GM13977 (cell line): Measurements from ENCODE around the gene SIDT2.
"Not testable (repeated sequence)": the region's sequence is repeated elsewhere in the genome, so short reads cannot be mapped to it uniquely, and the experiment has no call there.

Experiments used
- DNase-seq: peaks from one replicate; pipeline ENCODE4 v3.0.0; 2012; ENCODE audit warnings: low spot score
- CTCF ChIP-seq: IDR thresholded peaks from 2 replicates; pipeline ENCODE4 v1.5.1; 2012; ENCODE audit warnings: mild to moderate bottlenecking, control low read depth; ENCODE audit not compliant: insufficient read depth; ENCODE audit errors: extremely low read depth, missing control alignments
- in situ Hi-C: fragments of 300-500 bp; cut with MboI; formaldehyde crosslinking; loops from one replicate; pipeline ENCODE4 v1.12.0; 2022; ENCODE audit warnings: low sequenced_read_pairs, low pct_unique_long_range_greater_than_20kb, mixed read lengths, inconsistent platforms; ENCODE audit not compliant: unreplicated experiment

The SIDT2 gene

GRCh38 chr11:117203069-117203407 is 24.5 kb downstream of the SIDT2 start:
- in situ Hi-C loops = no loop called here

GRCh38 chr11:117204283-117205080 is 25.9 kb downstream of the SIDT2 start:
- TF ChIP-seq CTCF = no peak
- in situ Hi-C loops = no loop called here
- no peak for DNase-seq

More at GRCh38 chr11:117203069-117203407, 24.5 kb downstream of the SIDT2 start:
- no peak for TF ChIP-seq CTCF
- DNase-seq = no peak

DNA sequence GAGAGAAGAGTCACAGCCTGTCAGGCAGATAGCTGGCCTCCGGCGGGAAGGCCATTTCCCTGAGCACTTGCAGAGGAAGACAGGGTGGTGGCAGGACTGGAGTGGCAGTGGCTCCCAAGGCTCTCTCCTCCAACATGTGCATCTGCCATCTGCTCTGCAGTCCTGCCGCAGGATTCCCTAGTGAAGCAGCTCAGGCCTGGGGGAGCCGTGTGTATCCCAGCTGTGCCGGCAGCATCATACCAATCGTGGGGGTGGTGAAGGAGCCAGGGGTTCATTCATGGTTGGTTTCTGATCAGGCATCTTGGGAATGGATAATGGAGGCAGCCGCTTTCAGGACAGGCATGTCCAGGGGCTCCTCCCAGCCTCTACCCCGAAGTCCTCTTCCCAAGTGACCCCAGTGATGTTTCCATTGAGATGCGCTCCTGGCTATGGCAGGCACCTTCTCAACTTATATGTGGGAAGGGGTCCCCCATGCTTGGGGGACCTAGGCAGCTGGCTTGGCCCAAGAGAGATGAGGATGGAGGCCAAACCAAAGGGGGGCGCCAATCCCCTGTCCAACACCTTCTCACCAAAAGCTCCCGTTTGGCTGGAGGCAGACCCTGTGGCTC is 26.8 kb downstream of the SIDT2 start:
- in situ Hi-C loops = no loop called here
- TF ChIP-seq CTCF = no peak
- no peak for DNase-seq

DNA sequence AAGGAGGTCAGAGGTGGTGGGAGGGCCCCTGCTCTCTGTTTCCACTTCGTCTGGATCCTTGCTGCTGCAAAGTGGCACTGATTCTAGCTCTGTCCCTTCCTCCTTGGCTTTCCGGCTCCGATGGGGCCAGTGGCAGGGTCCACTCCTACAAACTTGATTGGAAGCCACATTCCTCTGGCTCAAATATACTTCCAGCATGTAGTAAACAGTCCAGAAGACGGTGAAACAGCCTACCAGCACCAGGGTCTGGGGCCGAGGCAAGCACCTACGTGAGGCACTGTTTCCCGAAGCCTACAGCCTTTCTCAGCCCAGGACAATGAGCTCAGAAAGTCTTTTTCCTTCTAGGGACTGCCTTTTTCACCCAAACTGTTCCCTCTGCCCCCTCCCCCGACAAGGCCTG is 27.6 kb downstream of the SIDT2 start:
- DNase-seq, in situ Hi-C loops: not testable (repeated sequence)

DNA sequence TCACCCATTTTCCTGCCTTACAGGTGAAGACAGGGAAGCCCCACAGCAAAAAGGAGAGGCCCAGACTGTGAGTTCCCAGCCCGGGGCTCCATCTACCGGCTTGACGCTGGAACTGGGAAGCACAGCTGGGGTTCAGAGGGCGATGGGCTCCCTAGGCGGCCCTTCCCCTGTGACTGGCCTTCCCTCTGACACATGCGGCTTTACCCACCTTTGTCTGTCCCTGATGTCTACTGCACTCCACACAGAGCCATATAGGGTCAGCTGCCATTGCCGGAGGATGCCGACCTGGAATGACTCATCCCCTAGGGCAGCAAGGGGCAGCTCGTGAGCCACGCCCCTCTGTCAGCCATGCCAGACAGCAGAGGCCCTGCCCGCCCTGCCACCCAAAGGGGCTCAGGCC is 28.3 kb downstream of the SIDT2 start:
- in situ Hi-C loops, DNase-seq: not testable (repeated sequence)

- in situ Hi-C loops, DNase-seq: not testable (repeated sequence)
Observed at GRCh38 chr11:117207481-117207880, 28.9 kb downstream of the SIDT2 start.

- in situ Hi-C loops, DNase-seq: not testable (repeated sequence)
Observed at GRCh38 chr11:117208710-117209109, 30.2 kb downstream of the SIDT2 start.

DNA sequence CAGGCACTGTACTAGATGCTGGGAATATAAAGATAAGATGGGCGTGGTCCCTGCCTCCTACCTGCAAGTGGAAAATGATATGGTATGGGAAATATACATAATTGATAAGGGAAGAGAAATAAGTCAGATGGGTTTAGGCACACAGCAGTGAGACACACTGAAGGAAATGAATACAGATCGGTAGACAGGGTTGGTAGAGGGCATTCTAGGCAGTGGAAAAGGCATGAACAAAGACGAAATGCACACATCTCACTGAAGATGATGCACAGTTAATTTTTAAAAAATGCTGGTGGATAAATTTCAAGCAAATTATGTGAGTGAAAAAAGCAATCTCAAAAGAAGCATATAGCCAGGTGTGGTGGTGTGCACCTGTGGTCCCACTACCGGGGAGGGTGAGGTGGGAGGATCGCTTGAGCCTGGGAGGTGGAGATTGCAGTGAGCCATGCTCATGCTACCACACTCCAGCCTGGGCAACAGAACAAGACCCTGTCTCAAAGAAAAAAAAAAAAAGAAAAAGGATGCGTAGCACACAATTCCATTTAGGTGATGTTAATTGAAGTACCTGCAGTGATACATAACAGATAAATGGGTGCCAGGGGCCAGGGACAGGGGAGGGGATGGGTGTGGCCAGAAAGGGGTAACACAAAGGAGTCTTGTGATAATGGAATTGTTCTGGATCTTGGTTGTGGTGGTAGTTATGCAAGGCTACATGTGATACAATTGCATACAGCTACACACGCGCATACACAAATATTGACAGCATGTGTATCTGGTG is 31.0 kb downstream of the SIDT2 start:
- DNase-seq, in situ Hi-C loops: not testable (repeated sequence)

GRCh38 chr11:117210620-117211019 is 32.1 kb downstream of the SIDT2 start:
- TF ChIP-seq CTCF = no peak
- in situ Hi-C loops = no loop called here
- DNase-seq = no peak
